Sigmoid colon (tissue), 4 donors: ENCODE results near the gene TMEM18.

Source experiments
- CTCF ChIP-seq, 4 experiments: fragments of 450-650 bp in 3 of 4; fragments of 200-600 bp in 1 of 4; IDR thresholded peaks; one replicate each; pipeline ENCODE4 v1.5.1; 2016 to 2019; ENCODE audit warnings: antibody characterized with exemption in 4 of 4, mild to moderate bottlenecking in 3 of 4, moderate library complexity in 2 of 4
- EP300 ChIP-seq, 4 donors: sonication (generic); formaldehyde crosslinking; IDR thresholded peaks; one replicate each; pipeline ENCODE4 v1.6.1; 2017; ENCODE audit warnings: antibody characterized with exemption in 4 of 4
- POLR2A ChIP-seq, 2 donors: fragments of 450-650 bp; IDR thresholded peaks; one replicate each; pipeline ENCODE4 v1.6.1; 2016; ENCODE audit warnings: antibody characterized with exemption in 2 of 2, mild to moderate bottlenecking in 2 of 2, moderate library complexity in 2 of 2
- POLR2AphosphoS5 ChIP-seq, 4 donors: sonication (generic); formaldehyde crosslinking; IDR thresholded peaks; one replicate each; pipeline ENCODE4 v1.6.1; 2017; ENCODE audit warnings: antibody characterized with exemption in 4 of 4

- TF ChIP-seq CTCF (IDR thresholded peaks at IDR 0.05) (no peak), POLR2AphosphoS5 (IDR thresholded peaks at IDR 0.05) (no peak), POLR2A (IDR thresholded peaks at IDR 0.05) (no peak), EP300 (IDR thresholded peaks at IDR 0.05) (no peak)
Observed at GRCh38 chr2:621303-622099, 55.7 kb downstream of the TMEM18 start.
